Activated B cell treated with CpG ODN at 0.5 μM for 24 hours (primary cell): ENCODE data around the gene ST3GAL5. TPM values are rescaled to one million over a fixed set of nuclear protein-coding genes. Genes with fewer than 3 reads are reported as not detected.

Source experiments
- ATAC-seq: fragments of 200-7000 bp; cut with Tn5 transposase; one replicate; pipeline ENCODE4 v1.10.0; 2021; ENCODE audit warnings: low read depth, mild to moderate bottlenecking, moderate library complexity
- CTCF ChIA-PET: fragments of 350-600 bp; sonication (Branson Sonifier 250); formaldehyde crosslinking; loops from one replicate; lab custom pipeline; 2021; ENCODE audit warnings: antibody characterized with exemption; lab: Charles Lee
- POLR2A ChIA-PET: fragments of 350-600 bp; sonication (Branson Sonifier 250); formaldehyde crosslinking; loops from one replicate; lab custom pipeline; 2021; ENCODE audit warnings: antibody characterized with exemption; lab: Charles Lee
- DNase-seq: peaks from one replicate; pipeline ENCODE4 v3.0.0; 2022
- H3K27ac Mint-ChIP-seq: one replicate; pipeline ENCODE4 v1.8.0; 2020; ENCODE audit warnings: mixed read lengths
- H3K27me3 Mint-ChIP-seq: one replicate; pipeline ENCODE4 v1.8.0; 2021; ENCODE audit warnings: mixed read lengths
- H3K36me3 Mint-ChIP-seq: one replicate; pipeline ENCODE4 v1.8.0; 2021; ENCODE audit warnings: low read depth, mixed read lengths
- H3K4me1 Mint-ChIP-seq: one replicate; pipeline ENCODE4 v1.8.0; 2021; ENCODE audit warnings: mixed read lengths
- H3K4me3 Mint-ChIP-seq: one replicate; pipeline ENCODE4 v1.8.0; 2020; ENCODE audit warnings: mild to moderate bottlenecking, mixed read lengths
- H3K9me3 Mint-ChIP-seq: one replicate; pipeline ENCODE4 v1.8.0; 2020; ENCODE audit warnings: mixed read lengths
- CTCF ChIP-seq: fragments of 200-600 bp; IDR thresholded peaks from one replicate; pipeline ENCODE4 v1.8.0; 2022; ENCODE audit warnings: antibody characterized with exemption, mild to moderate bottlenecking
- intact Hi-C: fragments of 100-400 bp; cut with micrococcal nuclease; formaldehyde crosslinking; loops from one replicate; pipeline ENCODE4 v1.15.1; 2024
- total RNA-seq: library from RNA; stranded (reverse); gene quantifications from 2 replicates; pipeline ENCODE4 v1.2.3, GENCODE V29; 2022

ST3GAL5 gene
- total RNA-seq, 1 donor from 2014 or later: 70.7 TPM

- intact Hi-C loops: no loop called here
- H3K4me3 Mint-ChIP-seq: no peak overlapping the region
These were observed 48.7 kb downstream of the ST3GAL5 start for GRCh38 chr2:85840091-85840490.

GRCh38 chr2:85839461-85839860 lies 49.3 kb downstream of the ST3GAL5 start:
- Mint-ChIP-seq H3K4me3 (no peak overlapping the region), H3K9me3 (peaks cover 3% of the 10 kb centered on the region), H3K4me1 (peaks cover 28% of the 10 kb centered on the region), H3K27ac (no peak overlapping the region), H3K27me3 (no peaks in the 10 kb centered on the region), H3K36me3 (peaks cover 58% of the 10 kb centered on the region)
- intact Hi-C loops: no loop called here
- DNase-seq: no peak
- POLR2A ChIA-PET: interaction anchor here (0.8 to 1.4 kb wide), 2 partner anchors 15 to 46 kb away, joined by 3 to 5 read pairs; no protein-coding TSS in a partner anchor
- TF ChIP-seq CTCF: no peak
- CTCF ChIA-PET: interaction anchor here (1.0 to 1.6 kb wide), 2 partner anchors 12 to 49 kb away, joined by 4 to 5 read pairs; partner anchors contain the start of gene ST3GAL5
- ATAC-seq: no peak

More at GRCh38 chr2:85840091-85840490, 48.7 kb downstream of the ST3GAL5 start:
- Mint-ChIP-seq H3K27ac (peak overlapping the region; percentile 59), H3K4me1 (peaks cover 28% of the 10 kb centered on the region), H3K27me3 (no peaks in the 10 kb centered on the region), H3K36me3 (peaks cover 64% of the 10 kb centered on the region), H3K9me3 (peaks cover 3% of the 10 kb centered on the region)
- no peak for DNase-seq
- ChIA-PET POLR2A (interaction anchor here (0.8 to 1.4 kb wide), 3 partner anchors 11 to 45 kb away, joined by 3 to 5 read pairs (median 3); no protein-coding TSS in a partner anchor), CTCF (interaction anchor here (1.0 kb wide), 1 partner anchor 12 kb away, joined by 4 read pairs; no protein-coding TSS in a partner anchor)
- TF ChIP-seq CTCF: no peak
- ATAC-seq: peak; percentile 69

GRCh38 chr2:85838641-85839040 lies 50.1 kb downstream of the ST3GAL5 start:
- Mint-ChIP-seq H3K4me3 (no peak overlapping the region), H3K4me1 (peaks cover 28% of the 10 kb centered on the region), H3K36me3 (peaks cover 51% of the 10 kb centered on the region), H3K27ac (peak overlapping the region; percentile 43), H3K9me3 (peaks cover 3% of the 10 kb centered on the region), H3K27me3 (no peaks in the 10 kb centered on the region)
- no peak for DNase-seq
- no peak for ATAC-seq
- intact Hi-C loops: no loop called here
- ChIA-PET CTCF (interaction anchor here (0.9 to 1.6 kb wide), 3 partner anchors 11 to 197 kb away, joined by 3 to 5 read pairs (median 4); partner anchors contain the start of gene ST3GAL5), POLR2A (interaction anchor here (2.0 kb wide), 1 partner anchor 50 kb away, joined by 10 read pairs; the partner anchor contains the start of gene ST3GAL5)
- no peak for TF ChIP-seq CTCF

- ATAC-seq (no peak), DNase-seq (no peak)
- Mint-ChIP-seq H3K4me3 (no peak overlapping the region), H3K9me3 (no peaks in the 10 kb centered on the region), H3K4me1 (peaks cover 28% of the 10 kb centered on the region), H3K36me3 (peaks cover 46% of the 10 kb centered on the region), H3K27me3 (no peaks in the 10 kb centered on the region), H3K27ac (no peak overlapping the region)
- POLR2A ChIA-PET: interaction anchor here (2.0 kb wide), 1 partner anchor 50 kb away, joined by 10 read pairs; the partner anchor contains the start of gene ST3GAL5
- CTCF ChIA-PET: interaction anchor here (0.9 to 1.6 kb wide), 3 partner anchors 11 to 198 kb away, joined by 3 to 5 read pairs (median 4); partner anchors contain the start of gene ST3GAL5
- no peak for TF ChIP-seq CTCF
- intact Hi-C loops: no loop called here
These were observed 50.6 kb downstream of the ST3GAL5 start for GRCh38 chr2:85838181-85838580.

- Mint-ChIP-seq H3K27me3 (no peaks in the 10 kb centered on the region), H3K27ac (no peak overlapping the region), H3K9me3 (no peaks in the 10 kb centered on the region), H3K4me1 (peaks cover 20% of the 10 kb centered on the region), H3K36me3 (peaks cover 17% of the 10 kb centered on the region), H3K4me3 (no peak overlapping the region)
- ATAC-seq (no peak), DNase-seq (no peak)
- ChIA-PET POLR2A (no interaction called here), CTCF (interaction anchor here (10.9 kb wide), 1 partner anchor 53 kb away, joined by 206 read pairs; the partner anchor contains the start of gene ST3GAL5)
- intact Hi-C loops: no loop called here
- no peak for TF ChIP-seq CTCF
These were observed 54.3 kb downstream of the ST3GAL5 start for GRCh38 chr2:85834466-85834865.
